ENCODE measurements around the gene GALM.

- TF ChIP-seq POLR2A (IDR thresholded peaks at IDR 0.05; ENCODE audit: low read length) (no peak), GATA1 (IDR thresholded peaks at IDR 0.05; ENCODE audit: low read depth, low read length) (no peak)
Observed at GRCh38 chr2:38744399-38744780, 78.5 kb downstream of the GALM start.
